OCI-LY3 (cell line): Measurements from ENCODE around the gene CCNI.

Source experiments
- EZH2phosphoT487 ChIP-seq: fragments of 200-600 bp; shearing (Covaris generic); IDR thresholded peaks from 2 replicates; pipeline ENCODE4 v1.6.1; 2018; ENCODE audit warnings: antibody characterized with exemption, mixed run types, low read depth
- TF ChIP-seq, protein P1 (sequence below): fragments of 200-600, 300-600 bp; sonication (generic); IDR thresholded peaks from 2 replicates; pipeline ENCODE4 v1.5.1; 2014; ENCODE audit warnings: antibody characterized with exemption, low read length, low read depth

DNA sequence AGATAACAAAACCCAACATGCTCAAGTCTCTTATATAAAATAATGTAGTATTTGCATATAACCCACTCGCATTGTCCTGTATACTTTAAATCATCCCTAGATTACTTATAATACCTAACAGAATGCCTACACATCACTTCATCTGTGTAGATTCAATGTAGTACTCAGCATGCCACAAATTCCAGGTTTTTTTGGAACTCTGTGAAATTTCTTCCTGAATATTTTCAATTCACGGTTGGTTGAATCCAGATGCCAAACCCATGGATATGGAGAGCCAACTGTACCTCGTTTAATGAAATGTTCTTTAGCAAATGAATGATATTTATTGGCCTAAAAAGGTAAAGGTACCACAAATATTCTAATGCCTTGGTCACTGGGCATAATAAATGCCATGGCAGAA lies 24.8 kb downstream of the CCNI start:
- TF ChIP-seq, protein P1, sequence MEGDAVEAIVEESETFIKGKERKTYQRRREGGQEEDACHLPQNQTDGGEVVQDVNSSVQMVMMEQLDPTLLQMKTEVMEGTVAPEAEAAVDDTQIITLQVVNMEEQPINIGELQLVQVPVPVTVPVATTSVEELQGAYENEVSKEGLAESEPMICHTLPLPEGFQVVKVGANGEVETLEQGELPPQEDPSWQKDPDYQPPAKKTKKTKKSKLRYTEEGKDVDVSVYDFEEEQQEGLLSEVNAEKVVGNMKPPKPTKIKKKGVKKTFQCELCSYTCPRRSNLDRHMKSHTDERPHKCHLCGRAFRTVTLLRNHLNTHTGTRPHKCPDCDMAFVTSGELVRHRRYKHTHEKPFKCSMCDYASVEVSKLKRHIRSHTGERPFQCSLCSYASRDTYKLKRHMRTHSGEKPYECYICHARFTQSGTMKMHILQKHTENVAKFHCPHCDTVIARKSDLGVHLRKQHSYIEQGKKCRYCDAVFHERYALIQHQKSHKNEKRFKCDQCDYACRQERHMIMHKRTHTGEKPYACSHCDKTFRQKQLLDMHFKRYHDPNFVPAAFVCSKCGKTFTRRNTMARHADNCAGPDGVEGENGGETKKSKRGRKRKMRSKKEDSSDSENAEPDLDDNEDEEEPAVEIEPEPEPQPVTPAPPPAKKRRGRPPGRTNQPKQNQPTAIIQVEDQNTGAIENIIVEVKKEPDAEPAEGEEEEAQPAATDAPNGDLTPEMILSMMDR: no peak
- no peak for TF ChIP-seq EZH2phosphoT487
